NCI-H2196 (cell line): ENCODE data around the gene FSCB.
"Not testable (repeated sequence)": the region's sequence is repeated elsewhere in the genome, so short reads cannot be mapped to it uniquely, and the experiment has no call there.

Source experiments
- DNase-seq: peaks from one replicate; lab custom pipeline; 2025; ENCODE audit not compliant: unreplicated experiment; lab: John Stamatoyannopoulos, UW

FSCB gene

GRCh38 chr14:44507183-44507582 lies at the start of gene FSCB:
Gene FSCB (minus strand): TSS chr14:44507283. CDS start chr14:44506987, 296 bp downstream.
- DNase-seq, result no peak

- no peak for DNase-seq
Measured at GRCh38 chr14:44531658-44532057, 24.6 kb upstream of the FSCB start.

GRCh38 chr14:44530475-44530874 lies 23.4 kb upstream of the FSCB start:
- no peak for DNase-seq

- DNase-seq, result peak; percentile 65
Measured at GRCh38 chr14:44529026-44529425, 21.9 kb upstream of the FSCB start.

- DNase-seq, result no peak
Measured at GRCh38 chr14:44528180-44528579, 21.1 kb upstream of the FSCB start.

- no peak for DNase-seq
Measured at GRCh38 chr14:44525237-44525636, 18.2 kb upstream of the FSCB start.

GRCh38 chr14:44515668-44516067 lies 8.6 kb upstream of the FSCB start:
- DNase-seq, result not testable (repeated sequence)

GRCh38 chr14:44508834-44509233 lies 1.8 kb upstream of the FSCB start:
- DNase-seq, result no peak

GRCh38 chr14:44505588-44505987 lies 1.5 kb downstream of the FSCB start:
- DNase-seq, result no peak

GRCh38 chr14:44497148-44497547 lies 9.9 kb downstream of the FSCB start:
- no peak for DNase-seq

GRCh38 chr14:44494137-44494536 lies 12.9 kb downstream of the FSCB start:
- no peak for DNase-seq

- DNase-seq, result no peak
Measured at GRCh38 chr14:44490966-44491365, 16.1 kb downstream of the FSCB start.

- DNase-seq, result no peak
Measured at GRCh38 chr14:44477953-44478352, 29.1 kb downstream of the FSCB start.

- no peak for DNase-seq
Measured at GRCh38 chr14:44468771-44469170, 38.3 kb downstream of the FSCB start.

GRCh38 chr14:44463356-44464004 lies 43.6 kb downstream of the FSCB start:
- peak; percentile 64 for DNase-seq

GRCh38 chr14:44462381-44462780 lies 44.7 kb downstream of the FSCB start:
- DNase-seq, result peak; percentile 24

GRCh38 chr14:44461811-44462210 lies 45.3 kb downstream of the FSCB start:
- no peak for DNase-seq
